HAP-1 (cell line): Measurements from ENCODE around the gene CHST10.
"Not testable (repeated sequence)": the region's sequence is repeated elsewhere in the genome, so short reads cannot be mapped to it uniquely, and the experiment has no call there.

ENCODE experiments used
- DNase-seq, 2 experiments: peaks; one replicate each; pipeline ENCODE4 v3.0.0-alpha.2; 2016 to 2020; ENCODE audit warnings: low spot score in 2 of 2
- H3K27me3 ChIP-seq: fragments of 250-450 bp; sonication (Bioruptor Pico); 2 replicates; pipeline ENCODE4 v1.5.1; 2020; ENCODE audit warnings: low read depth, mild to moderate bottlenecking, moderate library complexity
- H3K36me3 ChIP-seq: fragments of 250-450 bp; sonication (Bioruptor Pico); replicated peaks from 2 replicates; pipeline ENCODE4 v1.5.1; 2020; ENCODE audit warnings: mild to moderate bottlenecking
- H3K4me1 ChIP-seq: fragments of 250-450 bp; sonication (Bioruptor Pico); 2 replicates; pipeline ENCODE4 v1.5.1; 2020; ENCODE audit warnings: mild to moderate bottlenecking
- H3K4me3 ChIP-seq: fragments of 250-450 bp; sonication (Bioruptor Pico); 2 replicates; pipeline ENCODE4 v1.5.1; 2020; ENCODE audit warnings: mild to moderate bottlenecking, moderate library complexity
- H3K9me3 ChIP-seq: fragments of 250-450 bp; sonication (Bioruptor Pico); 2 replicates; pipeline ENCODE4 v1.5.1; 2020; ENCODE audit warnings: mild to moderate bottlenecking, moderate library complexity
- in situ Hi-C: fragments of 300-500 bp; cut with MboI; formaldehyde crosslinking; loops from 3 replicates; pipeline ENCODE4 v1.14.3; 2020; ENCODE audit warnings: low sequenced_read_pairs, inconsistent platforms, mixed read lengths

The CHST10 gene

DNA sequence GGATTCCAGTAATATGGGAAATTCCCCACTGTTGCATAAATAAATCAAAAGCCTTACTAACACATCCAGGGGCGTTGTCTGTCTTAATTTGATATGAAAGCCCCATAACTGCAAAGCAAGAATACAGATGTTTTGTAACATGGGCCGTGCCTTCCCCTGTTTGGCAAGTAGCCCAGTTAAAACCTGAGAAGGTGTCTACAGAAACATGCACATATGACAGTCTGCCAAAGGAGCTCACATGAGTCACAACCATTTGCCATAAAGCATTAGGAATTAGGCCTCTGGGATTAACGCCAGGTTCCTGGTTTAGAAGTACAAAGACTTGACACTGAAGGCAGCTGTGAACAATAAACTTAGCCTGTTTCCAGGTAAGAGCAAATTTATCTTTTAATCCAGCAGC lies 52.0 kb downstream of the CHST10 start:
- H3K36me3 ChIP-seq, result no peaks in the 10 kb centered on the region
- no peak overlapping the region for H3K4me3 ChIP-seq
- H3K4me1 ChIP-seq, result peaks cover 6% of the 10 kb centered on the region; the same call in 1 of the 2 replicates
- no peaks in the 10 kb centered on the region for H3K27me3 ChIP-seq
- in situ Hi-C loops, result no loop called here
- peaks cover 3% of the 10 kb centered on the region; the same call in 1 of the 2 replicates for H3K9me3 ChIP-seq
- no peak for DNase-seq

DNA sequence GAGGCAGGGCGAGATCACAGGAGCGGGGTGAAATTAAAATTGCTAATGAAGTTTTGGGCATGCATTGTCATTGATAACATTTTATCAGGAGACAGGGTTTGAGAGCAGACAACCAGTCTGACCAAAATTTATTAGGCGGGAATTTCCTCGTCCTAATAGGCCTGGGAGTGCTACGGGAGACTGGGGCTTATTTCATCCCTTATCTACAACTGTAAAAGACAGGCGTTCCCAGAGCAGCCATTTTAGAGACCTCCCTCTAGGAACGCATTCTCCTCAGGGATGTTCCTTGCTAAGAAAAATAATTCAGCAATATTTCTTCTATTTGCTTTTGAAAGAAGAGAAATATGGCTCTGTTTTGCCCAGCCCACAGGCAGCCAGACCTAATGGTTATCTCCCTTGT lies 55.2 kb downstream of the CHST10 start:
- H3K9me3 ChIP-seq, H3K36me3 ChIP-seq, H3K4me3 ChIP-seq, H3K27me3 ChIP-seq, in situ Hi-C loops, DNase-seq, H3K4me1 ChIP-seq: not testable (repeated sequence)

DNA sequence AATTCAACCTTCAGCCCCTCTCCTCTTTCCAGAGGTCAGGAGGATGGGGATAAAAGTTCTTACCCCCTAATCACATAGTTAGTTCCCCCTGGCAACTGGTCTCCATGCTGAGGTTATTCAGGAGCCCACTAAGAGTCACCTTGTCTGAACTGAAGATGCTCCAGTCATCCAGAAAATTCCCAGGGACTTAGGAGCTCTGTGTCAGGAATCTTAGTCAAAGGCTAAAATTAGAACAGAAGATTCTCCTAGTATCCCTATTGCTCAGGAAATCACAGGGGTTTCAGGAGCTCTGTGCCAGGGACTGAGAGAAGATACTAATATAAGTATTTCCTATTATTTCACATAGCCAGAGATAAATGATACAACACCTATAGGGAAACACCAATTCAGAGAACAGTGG lies 57.9 kb downstream of the CHST10 start:
- no peaks in the 10 kb centered on the region for H3K4me1 ChIP-seq
- peaks cover 3% of the 10 kb centered on the region; the same call in 1 of the 2 replicates for H3K9me3 ChIP-seq
- no peak for DNase-seq
- H3K27me3 ChIP-seq, result no peaks in the 10 kb centered on the region
- in situ Hi-C loops, result no loop called here
- H3K36me3 ChIP-seq, result no peaks in the 10 kb centered on the region
- no peak overlapping the region for H3K4me3 ChIP-seq

DNA sequence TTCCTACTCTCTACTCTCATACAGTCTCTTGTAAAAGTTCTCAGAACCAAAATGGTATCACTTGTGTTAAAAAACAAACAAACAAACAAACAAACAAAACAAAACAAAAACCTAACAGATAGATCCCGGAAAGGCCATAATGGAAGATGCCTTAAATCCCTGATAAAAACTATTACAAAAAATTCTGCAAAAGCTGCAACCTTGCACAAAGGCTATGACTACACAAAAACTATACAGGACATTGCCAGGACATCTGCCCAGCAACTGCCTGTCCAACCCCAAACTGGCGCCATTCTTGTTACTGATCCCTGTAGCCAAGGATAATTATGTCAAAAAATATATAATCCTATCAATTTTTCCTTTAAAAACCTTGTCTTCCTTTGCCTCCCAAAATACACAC lies 58.9 kb downstream of the CHST10 start:
- Histone ChIP-seq H3K4me1 (no peaks in the 10 kb centered on the region), H3K27me3 (no peaks in the 10 kb centered on the region), H3K9me3 (peaks cover 3% of the 10 kb centered on the region; the same call in 1 of the 2 replicates), H3K36me3 (no peaks in the 10 kb centered on the region), H3K4me3 (no peak overlapping the region)
- DNase-seq, result no peak
- in situ Hi-C loops, result no loop called here

DNA sequence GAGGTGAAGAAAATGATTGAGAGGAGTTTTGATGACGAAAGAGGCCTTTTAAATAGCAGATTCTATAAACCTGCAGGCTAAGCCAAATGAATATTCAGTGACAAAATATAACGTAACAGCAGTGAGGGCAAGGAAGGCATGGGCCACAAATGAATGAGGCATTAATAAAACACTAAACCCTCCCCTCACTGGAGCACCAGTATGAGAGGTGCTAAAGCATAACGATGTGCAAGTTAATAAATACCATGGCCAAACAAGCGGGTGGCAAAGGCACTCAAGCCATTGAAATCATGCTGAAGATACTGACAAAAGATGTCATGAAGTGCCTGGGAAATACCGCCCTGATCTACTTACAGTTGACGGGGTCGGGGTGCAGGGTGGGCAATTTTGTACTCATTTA lies 64.9 kb downstream of the CHST10 start:
- no peaks in the 10 kb centered on the region for H3K36me3 ChIP-seq
- no peak overlapping the region for H3K4me3 ChIP-seq
- DNase-seq, result no peak
- no peaks in the 10 kb centered on the region for H3K9me3 ChIP-seq
- H3K4me1 ChIP-seq, result no peaks in the 10 kb centered on the region
- in situ Hi-C loops, result no loop called here
- no peaks in the 10 kb centered on the region for H3K27me3 ChIP-seq

DNA sequence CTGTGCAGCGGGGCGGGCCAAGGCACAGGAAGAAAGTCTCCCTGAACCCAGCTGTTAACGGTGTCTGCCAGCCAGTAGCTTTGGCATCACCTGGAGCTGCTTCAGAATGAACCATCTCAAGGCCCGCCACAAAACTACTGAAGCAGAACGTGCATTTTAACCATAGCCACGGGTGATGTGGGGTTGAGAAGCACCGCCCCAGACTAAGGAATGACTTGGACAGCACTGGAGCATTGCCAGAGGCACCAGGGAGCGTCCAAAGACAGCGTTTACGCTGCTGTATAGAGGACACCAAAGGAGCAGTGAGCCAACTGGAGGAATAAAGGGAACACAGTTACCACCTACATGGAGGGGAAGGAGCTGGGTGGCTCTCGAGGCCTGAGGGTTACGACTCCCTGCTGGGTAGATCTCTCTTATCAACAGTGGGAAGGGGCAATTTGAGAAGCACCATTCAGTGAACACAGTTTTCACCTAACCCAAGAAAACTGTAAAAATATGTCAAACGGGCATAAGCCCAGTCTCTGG lies 66.7 kb downstream of the CHST10 start:
- Histone ChIP-seq H3K4me3 (no peak overlapping the region), H3K9me3 (no peaks in the 10 kb centered on the region), H3K27me3 (no peaks in the 10 kb centered on the region), H3K36me3 (no peaks in the 10 kb centered on the region), H3K4me1 (no peaks in the 10 kb centered on the region)
- in situ Hi-C loops, result no loop called here
- DNase-seq, result no peak

DNA sequence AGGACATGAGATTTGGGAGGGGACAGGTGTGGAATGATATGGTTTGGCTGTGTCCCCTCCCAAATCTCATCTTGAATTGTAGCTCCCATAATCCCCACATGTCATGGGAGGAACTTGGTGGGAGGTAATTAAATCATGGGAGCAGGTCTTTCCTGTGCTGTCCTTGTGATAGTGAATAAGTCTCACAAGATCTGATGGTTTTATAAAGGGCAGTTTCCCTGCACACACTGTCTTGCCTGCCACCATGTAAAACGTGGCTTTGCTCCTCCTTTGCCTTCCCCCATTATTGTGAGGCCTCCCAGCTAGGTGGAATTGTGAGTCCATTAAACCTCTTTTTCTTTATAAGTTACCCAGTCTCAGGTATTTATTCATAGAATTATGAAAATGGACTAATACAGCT lies 72.3 kb downstream of the CHST10 start:
- H3K4me1 ChIP-seq, H3K27me3 ChIP-seq: not testable (repeated sequence)

DNA sequence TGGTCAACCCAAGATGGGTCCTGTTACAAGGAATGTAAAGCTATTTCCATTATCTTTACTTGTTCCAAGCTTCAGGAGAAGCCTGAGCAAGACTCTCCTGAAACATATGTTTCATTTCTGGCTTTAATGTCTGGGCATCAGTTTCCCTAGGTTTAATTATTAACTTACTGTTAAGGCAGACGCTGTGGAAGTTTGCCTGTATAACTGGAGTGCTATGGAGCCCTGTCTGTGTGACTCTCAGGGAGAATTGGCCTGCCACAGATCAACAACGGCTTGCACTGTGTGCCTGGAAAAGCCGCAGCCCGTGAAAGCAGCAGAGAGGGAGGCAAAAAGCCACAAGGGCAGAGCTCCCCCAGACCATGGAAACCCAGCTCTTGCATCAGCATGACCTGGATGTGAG lies 73.0 kb downstream of the CHST10 start:
- no peak for DNase-seq
- H3K36me3 ChIP-seq, result no peaks in the 10 kb centered on the region
- H3K4me1 ChIP-seq, result no peaks in the 10 kb centered on the region
- no peaks in the 10 kb centered on the region for H3K9me3 ChIP-seq
- H3K27me3 ChIP-seq, result no peaks in the 10 kb centered on the region
- in situ Hi-C loops, result no loop called here
- H3K4me3 ChIP-seq, result no peak overlapping the region

More for the DNA sequence above, 72.3 kb downstream of the CHST10 start:
- H3K36me3 ChIP-seq, in situ Hi-C loops, H3K9me3 ChIP-seq, DNase-seq, H3K4me3 ChIP-seq: not testable (repeated sequence)

DNA sequence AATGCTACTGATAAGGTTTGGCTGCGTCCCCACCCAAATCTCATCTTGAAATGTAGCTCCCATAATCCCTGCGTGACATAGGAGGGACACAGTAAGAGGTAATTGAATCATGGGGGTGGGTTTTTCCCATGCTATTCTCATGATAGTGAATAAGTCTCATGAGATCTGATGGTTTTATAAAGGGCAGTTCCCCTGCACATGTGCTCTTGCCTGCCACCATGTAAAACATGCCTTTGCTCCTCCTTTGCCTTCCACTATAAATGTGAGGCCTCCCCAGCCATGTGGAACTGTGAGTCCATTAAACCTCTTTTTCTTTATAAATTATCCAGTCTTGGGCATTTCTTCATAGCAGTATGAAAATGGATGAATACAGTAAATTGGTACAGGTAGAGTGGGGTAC lies 75.0 kb downstream of the CHST10 start:
- H3K4me3 ChIP-seq, H3K36me3 ChIP-seq, H3K4me1 ChIP-seq, DNase-seq, in situ Hi-C loops, H3K9me3 ChIP-seq, H3K27me3 ChIP-seq: not testable (repeated sequence)
